Hematopoietic multipotent progenitor cell treated with erythropoietin and hydrocortisone succinate and interleukin-3 and kit ligand, for 4 days (in vitro differentiated cells): Measurements from ENCODE around the gene KRT38.
"Not testable (repeated sequence)": the region's sequence is repeated elsewhere in the genome, so short reads cannot be mapped to it uniquely, and the experiment has no call there.

Experiments
- DNase-seq: peaks from one replicate; pipeline ENCODE4 v3.0.0-alpha.2; 2015

Gene KRT38

GRCh38 chr17:41420134-41420533 is 20.6 kb downstream of the KRT38 start:
- no peak for DNase-seq

- DNase-seq: no peak
These were observed 21.1 kb downstream of the KRT38 start for GRCh38 chr17:41419716-41420115.

GRCh38 chr17:41418116-41418860 is 22.5 kb downstream of the KRT38 start:
- DNase-seq: no peak

DNA sequence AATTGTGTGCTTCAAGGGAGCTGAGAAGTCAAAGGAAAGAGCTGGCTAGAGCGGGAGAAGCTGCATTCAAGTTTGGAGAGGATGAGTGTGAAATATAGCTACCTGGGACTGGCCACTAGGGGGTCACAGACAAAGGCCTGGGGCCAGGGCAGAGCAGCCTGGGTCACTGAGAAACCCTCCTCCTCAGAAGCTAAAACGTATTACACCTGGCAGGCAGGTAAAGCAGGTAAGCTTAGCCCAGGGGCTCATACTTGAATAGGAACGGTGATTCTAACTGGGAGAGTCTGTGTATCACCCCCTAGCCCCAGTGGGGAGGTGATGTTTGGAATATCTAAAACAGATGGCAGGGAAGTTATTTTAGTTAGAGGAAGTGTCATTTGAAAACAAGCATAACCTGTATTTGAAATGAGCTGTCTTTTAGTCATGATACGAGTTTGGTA is 23.2 kb downstream of the KRT38 start:
- peak; percentile 22 for DNase-seq

GRCh38 chr17:41417127-41417526 is 23.7 kb downstream of the KRT38 start:
- no peak for DNase-seq

- DNase-seq: no peak
These were observed 24.3 kb downstream of the KRT38 start for GRCh38 chr17:41416479-41416878.

DNA sequence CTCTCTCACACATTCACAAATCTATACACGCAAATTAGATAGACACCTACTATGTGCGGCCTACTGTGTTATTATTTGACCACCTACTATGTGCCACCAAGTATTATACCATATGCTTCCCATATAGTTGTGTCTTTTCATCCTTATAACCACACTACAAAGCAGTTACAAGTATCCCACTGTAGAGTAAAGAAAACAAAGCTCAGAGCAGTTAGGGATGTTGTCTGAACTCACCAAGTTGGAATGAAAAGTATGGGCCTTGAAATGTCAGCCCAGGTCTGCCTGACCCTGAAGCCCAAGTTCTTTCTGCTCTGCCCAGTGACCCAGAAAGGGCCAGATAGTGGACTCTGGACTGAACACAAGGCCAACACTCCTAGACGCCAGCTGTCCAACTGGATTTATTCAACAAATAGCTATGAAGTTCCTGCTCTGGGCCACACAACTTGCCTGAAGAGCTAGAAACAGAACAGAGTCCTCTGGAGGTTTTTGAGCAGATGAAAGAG is 24.9 kb downstream of the KRT38 start:
- DNase-seq: no peak

DNA sequence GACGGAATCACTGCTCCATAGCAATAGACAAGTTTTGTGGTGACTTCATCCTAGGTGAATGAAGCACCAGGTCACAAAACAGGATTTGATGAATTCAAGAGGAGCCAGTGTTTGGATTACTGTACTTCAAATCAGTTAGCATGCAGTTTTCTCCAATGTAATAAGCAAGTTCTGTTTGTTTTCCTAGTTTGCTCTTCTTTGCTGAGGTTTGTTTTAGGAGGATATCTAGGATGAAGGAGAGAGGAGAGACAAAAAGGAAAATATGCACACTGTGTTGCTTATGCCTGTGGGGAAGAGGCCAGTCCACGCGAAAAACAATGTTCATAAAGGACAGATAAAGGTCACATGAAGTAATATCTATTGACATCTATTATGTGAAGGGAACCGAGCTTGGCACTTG is 25.4 kb downstream of the KRT38 start:
- no peak for DNase-seq

- DNase-seq: no peak
These were observed 26.8 kb downstream of the KRT38 start for GRCh38 chr17:41413982-41414381.

- DNase-seq: no peak
These were observed 27.3 kb downstream of the KRT38 start for GRCh38 chr17:41413353-41413957.

DNA sequence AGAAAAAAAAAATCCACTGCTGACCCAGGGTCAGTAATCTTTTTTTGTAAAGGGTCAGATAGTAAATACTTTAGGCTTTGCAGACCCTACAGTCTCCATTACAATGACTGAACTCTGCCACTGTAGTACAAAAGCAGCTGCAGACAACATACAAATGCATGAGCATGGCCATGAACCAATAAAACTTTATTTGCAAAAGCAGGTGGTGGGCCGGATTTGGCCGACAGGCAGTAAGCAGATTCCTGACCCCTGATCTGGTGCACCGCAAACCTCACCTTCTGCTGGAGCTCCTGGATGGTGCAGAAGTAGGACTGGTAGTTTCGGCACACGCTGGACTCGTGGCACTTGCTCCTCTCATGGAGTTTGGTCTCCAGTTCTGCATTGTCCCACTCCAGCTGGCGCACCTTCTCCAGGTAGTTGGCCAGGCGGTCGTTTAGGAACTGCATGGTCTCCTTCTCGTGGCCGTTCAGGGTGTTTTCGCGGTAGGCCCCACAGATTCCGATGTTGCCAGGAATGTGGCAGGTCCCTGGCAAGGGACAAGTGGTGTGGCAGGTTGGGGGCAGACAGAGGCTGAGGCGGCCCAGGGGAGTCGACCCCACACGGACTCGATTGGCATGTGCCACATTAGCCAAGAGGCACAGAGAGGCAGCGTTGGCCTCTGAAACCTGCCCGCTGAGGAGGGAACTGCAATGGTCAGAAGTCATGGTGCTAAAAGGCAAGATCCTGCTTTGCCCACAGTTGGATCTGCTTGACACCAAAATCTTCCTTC is 29.5 kb downstream of the KRT38 start:
- DNase-seq: no peak

DNA sequence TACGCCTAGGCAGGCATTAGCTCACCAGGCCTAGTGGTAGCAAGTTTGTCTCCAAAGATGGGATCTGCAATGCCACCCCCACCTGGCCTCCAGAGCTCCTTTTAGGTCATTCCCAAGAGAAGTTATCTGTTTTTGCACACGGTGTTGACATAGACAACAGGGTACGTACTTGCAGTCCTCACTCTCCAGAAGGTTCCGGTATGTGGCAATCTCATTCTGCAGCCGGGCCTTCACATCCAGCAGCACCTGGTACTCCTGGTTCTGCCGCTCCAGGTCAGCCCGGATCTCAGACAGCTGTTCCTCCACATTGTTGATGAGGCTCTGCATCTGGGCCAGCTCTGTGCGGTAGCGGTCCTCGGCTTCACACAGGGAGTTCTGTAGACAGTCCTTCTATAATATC is 33.6 kb downstream of the KRT38 start:
- no peak for DNase-seq

GRCh38 chr17:41406205-41406604 is 34.6 kb downstream of the KRT38 start:
- DNase-seq: no peak

DNA sequence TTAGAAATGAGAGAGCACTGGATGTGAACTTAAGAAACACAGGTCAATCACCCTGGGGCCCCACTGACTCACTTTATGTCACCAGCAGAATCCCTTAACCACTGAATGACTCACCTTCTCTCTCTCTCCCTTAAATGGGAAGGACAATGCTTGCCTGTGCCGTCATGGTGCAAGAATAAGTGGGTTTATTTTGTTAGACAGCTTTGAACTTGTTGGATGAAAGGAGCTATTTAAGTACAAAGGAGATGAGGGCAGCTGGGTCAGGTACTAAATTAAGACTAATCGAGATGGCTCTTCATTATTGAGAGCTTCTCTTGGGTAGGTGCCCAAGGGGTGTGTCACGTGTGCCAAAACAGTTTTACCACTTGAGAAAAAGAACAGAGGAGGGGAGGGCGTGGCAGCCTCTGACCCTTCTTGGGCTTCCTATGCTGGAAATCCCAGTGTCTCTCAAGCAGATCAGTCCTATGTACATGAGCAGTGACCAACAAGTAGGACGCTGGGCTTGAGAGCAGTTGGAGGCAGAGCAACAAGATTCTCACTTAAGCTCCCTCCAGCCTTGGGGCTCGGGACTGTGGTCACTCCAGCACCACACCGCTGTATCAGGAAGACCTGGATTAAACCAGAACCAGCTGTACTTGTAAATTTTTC is 36.6 kb downstream of the KRT38 start:
- DNase-seq: no peak

- DNase-seq: no peak
These were observed 37.3 kb downstream of the KRT38 start for GRCh38 chr17:41403404-41404023.

- no peak for DNase-seq
These were observed 38.6 kb downstream of the KRT38 start for GRCh38 chr17:41402161-41402560.

DNA sequence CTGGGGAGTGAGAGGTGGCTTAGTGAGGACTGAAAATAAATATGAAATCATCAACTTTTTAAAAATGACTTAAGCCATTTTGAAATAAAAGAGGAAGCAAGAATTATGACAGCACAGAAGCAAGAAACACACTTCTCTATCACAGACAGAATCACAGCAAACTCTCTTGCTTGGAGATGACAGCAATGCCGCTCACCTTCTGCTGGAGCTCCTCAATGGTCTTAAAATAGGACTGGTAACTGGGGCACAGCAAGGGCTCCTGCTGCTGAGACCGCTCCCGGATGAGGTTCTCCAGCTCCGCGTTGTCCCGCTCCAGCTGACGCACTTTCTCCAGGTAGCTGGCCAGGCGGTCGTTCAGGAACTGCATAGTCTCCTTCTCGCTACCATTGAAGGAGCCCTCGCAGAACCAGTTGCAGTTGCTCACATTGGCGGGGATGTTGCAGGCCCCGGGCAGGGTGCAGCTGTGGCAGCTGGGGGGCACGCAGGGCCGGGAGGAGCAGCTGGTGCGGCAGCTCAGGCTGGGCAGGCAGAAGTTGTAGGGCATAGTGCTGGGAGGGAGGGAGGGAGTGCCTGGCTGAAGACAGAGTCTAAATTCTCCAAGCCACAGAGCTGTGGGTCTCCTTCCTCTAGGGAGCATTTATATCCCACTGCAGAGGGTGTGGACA is 43.7 kb downstream of the KRT38 start, which contains the start of gene KRT31:
Gene KRT31 (minus strand): TSS at position 613 of the 665 bp plus-strand sequence. CDS start 69 bp downstream, at position 544.
- DNase-seq: no peak

DNA sequence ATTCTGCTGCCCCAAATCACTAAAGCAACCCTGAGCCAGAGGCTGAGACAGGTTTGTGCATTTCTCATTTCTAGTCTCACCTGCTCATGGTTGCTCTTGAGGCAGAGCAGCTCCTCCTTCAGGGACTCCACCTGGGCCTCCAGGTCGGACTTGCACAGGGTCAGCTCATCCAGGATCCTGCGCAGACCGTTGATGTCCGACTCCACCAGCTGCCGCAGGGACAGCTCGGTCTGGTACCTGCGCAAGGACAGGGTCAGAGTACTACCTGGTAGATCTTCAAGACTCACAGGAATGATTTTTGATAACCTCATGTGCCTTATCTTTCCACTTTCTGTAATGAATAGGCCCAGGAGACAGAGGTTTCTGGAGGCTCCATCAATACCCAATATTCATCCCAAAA is 44.4 kb downstream of the KRT38 start:
- DNase-seq: no peak

GRCh38 chr17:41395611-41396010 is 45.2 kb downstream of the KRT38 start:
- no peak for DNase-seq

- DNase-seq: not testable (repeated sequence)
These were observed 45.7 kb downstream of the KRT38 start for GRCh38 chr17:41395044-41395443.

DNA sequence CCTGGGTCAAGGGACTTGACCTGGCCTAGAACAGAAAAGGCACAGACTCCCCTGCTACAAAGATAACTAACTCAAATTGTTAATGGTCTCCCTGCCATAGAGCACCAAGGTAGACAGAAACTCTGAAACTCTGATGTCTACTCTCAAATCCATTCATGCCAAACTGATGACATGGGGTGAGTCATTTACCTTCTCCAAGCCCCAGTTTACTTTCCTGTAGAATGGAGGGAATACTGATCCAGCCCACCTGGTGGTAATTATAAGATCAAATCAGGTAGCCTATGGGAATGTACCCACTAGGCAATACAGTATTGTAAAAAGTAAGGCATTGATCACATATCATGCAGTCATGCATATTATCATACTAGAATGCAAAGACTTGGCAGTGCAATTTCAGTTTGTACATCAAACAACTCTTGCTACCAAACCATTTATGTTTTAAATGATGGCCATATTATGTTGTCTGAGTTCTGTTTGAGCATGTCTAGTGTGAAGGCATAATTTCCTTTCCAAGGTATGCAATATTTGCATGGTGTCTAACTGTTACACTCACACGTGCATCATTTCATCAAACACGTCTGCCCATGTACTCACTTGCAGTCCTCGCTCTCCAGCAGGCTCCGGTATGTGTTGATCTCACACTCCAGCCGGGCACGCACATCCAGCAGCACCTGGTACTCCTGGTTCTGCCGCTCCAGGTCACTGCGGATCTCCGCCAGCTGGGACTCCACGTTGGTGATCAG is 46.4 kb downstream of the KRT38 start:
- no peak for DNase-seq
